Measurements from ENCODE around the gene DIP2B.
"Not testable (repeated sequence)": the region's sequence is repeated elsewhere in the genome, so short reads cannot be mapped to it uniquely, and the experiment has no call there.

The DIP2B gene

DNA sequence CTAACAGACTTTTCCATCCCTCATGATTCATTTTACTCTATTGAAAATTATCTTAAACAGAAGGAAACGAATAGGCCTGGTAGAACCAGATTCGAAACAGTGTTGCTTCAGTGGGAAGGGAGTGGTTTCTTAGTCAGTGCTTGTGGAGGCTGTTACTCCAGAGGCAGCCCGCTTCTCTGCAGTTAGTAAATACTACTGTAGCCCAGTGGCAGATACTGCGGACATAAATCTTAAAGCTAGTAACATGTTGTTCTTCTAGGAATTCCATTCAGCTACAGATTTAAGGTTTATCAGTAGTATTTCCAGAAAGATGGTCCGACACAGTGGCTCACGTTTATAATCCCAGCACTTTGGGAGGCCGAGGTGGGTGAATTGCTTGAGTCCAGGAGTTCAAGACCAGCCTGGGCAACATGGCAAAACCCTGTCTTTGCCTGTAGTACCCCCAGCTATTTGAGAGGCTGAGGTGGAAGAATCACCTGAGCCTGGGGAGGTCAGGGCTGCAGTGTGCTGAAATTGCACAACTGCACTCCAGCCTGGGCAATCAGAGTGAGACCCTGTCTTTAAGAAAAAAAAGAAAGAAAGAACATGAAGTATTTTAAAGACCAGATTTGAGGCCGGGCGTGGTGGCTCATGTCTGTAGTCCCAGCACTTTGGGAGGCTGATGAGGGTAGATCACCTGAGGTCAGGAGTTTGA is 45.9 kb downstream of the DIP2B start:
- no peak for DNase-seq (ENCODE audit: low read depth)

DNA sequence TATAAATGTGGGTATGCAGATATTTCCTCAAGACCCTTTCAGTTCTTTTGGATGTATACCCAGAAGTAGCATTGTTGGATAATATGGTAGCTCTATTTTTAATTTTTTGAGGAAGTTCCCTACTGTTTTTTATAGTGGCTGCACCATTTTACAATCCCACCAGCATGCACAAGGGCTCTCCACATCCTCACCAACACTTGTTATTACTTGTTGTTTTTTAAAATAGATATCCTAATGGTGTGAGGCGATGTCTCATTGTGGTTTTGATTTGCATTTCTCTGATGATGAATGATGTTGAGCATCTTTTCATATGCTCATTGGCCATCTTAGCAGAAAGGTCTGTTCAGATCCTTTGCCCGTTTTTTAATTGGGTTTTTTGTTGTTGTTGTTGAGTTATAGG is 47.1 kb downstream of the DIP2B start:
- DNase-seq (ENCODE audit: low read depth), result no peak

DNA sequence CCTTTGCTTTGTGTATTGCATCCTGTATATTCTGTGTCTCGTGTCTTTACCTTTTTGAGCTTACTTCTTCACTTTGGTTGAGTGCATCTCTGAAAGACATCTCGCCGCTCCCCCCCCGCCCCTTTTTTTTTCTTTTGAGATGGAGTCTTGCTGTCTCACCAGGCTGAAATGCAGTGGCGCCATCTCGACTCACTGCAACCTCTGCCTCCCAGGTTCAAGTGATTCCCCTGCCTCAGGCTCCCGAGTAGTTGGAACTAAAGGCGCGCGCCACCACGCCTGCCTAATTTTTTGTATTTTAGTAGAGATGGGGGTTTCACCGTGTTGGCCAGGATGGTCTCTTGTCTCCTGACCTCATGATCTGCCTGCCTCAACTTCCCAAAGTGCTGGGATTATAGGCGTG is 49.9 kb downstream of the DIP2B start:
- no peak for DNase-seq (ENCODE audit: low read depth)

DNA sequence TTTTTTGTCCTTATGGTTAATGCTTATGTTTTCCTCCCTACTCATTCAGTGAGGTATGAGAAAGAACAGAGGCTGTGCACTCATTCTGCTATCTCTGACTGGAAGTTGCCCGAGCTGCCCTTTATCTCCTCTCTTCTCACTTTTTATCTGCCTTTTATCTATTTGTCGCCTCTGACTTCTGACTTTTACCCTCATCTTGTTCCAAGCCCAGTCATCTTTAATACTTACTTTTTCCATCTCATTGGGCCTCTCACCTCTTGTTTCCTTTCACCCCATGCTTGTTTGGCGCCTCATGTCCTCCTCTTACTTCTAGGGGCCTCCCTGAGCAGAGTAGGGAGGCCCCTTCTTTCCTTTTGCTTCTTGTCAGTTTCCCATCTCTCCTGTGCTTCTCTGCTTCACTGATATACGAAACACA is 50.7 kb downstream of the DIP2B start:
- DNase-seq (ENCODE audit: low read depth), result no peak

DNA sequence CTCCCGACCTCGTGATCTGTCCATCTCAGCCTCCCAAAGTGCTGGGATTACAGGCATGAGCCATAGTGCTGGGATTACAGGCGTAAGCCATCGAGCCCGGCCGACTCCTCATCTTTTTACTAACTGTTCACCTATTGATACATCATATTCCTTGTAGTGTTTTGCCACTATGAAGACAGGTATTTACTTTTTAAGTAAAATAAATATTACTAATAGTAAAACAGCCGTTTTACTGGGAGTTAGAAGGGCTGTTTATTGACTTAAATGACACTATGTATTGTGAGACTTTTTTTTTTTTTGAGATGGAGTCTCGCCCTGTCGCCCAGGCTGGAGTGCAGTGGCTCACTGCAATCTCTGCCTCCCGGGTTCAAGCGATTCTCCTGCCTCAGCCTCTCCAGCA is 51.5 kb downstream of the DIP2B start:
- no peak for DNase-seq (ENCODE audit: low read depth)

DNA sequence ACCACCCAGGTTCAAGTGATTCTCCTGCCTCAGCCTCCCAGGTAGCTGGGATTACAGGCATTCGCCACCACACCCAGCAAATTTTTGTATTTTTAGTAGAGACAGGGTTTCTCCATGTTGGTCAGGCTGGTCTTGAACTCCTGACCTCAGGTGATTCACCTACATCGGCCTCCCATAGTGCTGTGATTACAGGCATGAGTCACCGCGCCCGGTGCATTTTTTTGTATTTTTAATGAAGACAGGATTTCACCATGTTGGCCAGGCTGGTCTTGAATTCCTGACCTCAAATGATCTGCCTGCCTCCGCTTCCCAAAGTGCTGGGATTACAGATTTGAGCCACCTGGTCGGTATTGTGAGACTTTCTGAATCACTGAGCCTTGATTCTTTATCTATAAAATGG is 52.0 kb downstream of the DIP2B start:
- DNase-seq (ENCODE audit: low read depth), result not testable (repeated sequence)

DNA sequence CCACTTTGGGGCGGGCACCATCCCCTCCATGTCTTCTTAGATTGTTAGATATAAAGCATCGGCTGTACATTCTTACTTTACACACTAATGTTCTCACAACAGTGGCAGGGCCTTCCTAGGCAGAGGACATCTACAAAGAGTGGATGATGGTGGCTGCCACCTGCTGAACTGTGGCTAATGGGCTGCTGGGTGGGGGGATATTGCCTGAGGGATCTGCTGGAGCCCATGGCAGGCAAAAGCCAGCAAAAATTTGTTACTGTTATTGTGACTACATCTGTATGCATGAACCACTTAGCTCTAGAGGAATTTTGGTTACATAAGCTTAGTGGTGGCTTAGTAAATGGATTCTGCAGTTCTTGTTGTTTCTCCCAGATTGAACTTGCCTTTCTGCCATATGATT is 52.6 kb downstream of the DIP2B start:
- no peak for DNase-seq (ENCODE audit: low read depth)

DNA sequence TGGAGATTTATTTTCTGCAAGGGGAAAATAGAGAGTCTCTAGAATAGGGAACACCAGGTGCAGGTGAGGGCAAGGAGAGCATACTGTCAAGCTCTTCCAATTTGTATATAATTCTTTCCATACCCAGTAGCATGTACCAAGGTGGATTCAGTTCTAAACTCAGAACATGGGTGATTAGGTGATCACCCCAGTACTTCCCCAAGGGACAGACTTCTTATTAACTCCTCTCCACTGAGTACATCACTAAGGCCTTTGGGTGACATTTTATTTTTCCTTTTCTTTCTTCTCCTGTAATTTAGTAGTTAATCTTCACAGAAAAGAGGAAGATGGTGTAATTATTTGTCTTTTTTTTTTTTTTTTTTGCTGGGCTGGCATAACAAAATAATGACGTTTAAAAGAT is 54.2 kb downstream of the DIP2B start:
- DNase-seq (ENCODE audit: low read depth), result no peak

DNA sequence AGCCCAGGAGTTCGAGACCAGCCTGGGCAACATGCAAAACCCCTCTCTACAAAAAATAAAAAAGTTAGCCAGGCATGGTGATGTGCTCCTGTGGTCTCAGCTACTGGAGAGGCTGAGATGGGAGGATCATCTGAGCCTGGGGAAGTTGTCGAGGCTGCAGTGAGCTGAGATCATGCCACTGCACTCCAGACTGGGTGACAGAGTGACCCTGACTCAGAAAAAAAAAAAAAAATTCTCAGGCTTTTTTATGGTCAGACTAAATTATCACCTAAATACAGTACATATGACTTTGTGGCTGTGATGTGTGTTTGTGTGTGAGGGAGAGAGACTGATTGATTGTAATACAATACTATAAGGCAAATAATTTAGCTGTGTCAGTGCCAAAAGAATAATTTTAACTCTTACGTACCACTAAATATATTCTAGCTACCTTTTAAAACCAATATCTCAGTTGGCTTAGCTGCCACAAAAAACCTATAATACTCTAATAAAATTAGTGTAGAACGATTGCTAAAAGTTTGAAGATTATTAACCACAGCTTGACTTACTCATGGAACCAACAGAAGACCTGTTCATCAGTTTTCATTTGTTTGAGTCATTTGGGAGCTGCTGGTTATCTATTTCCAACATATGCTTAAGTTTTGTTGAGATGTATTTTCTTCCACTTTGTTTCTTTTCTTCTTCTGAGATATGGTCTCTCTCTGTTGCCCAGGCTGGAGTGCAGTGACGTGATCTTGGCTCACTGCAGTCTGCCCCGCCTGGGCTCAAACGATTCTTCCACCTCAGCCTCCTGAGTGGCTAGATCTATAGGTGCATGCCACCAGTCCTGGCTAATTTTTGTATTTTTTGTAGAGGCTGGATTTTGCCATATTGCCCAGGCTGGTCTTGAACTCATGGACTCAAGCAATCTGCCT is 58.0 kb downstream of the DIP2B start:
- no peak for DNase-seq (ENCODE audit: low read depth)

DNA sequence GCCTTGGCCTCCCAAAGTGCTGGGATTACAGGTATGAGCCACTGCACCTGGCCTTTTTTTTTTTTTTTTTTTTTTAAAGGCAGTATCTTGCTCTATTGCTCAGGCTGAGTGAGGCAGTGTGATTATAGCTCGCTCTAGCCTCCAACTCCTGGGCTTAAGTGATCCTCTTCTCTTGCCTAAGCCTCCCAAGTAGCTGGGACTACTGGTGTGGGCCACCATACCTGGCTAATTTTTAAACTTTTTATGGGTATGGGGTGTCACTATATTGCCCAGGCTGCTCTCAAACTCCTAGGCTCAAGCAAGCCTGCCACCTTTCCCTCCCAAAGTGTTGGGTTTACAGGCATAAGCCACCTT is 58.6 kb downstream of the DIP2B start:
- no peak for DNase-seq (ENCODE audit: low read depth)

DNA sequence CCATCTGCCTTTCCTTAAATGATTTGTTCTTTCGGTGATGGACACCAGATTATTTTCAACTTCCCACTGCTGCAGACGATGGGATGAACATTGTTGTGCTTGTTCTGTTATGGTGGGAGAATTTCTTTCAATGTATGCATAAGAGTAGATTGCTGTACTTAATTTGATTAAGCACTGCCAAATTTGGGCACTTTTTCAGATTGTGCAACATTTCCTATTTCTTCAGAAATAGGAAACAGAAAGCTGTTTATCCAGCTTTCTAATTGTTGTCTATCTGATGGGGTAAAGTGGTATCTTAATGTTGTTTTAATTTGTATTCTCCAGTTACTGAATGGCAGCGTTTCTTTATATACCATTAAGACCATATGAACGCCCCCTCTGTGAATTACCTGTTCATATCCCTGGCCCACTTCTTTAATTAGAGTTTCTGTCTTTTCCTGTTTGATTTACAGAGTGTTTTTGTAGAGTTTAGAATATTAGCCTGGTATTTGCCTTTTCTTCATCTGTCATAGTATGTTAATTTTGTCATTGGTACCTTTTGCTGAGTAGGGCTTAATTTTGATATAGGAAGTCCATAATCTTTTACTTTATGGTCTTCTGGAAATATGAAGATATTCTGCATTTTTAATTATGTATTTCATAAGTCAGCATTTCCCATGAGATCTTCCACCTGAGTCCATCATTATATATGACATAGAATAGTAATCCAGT is 59.6 kb downstream of the DIP2B start:
- no peak for DNase-seq (ENCODE audit: low read depth)

DNA sequence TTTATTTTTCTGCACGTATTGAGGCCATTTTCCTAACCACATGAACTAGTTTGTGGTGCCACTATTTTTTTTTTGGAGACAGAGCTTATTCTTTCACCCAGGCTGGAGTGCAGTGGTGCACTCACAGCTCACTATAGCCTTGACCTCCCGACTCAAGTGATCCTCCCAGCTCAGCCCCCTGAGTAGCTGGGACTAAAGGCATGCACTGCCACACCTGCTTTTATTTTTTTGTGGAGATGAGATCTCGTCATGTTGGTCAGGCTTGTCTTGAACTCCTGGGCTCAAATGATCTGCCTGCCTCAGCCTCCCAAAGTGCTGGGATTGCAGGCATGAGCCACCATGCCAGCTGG is 60.1 kb downstream of the DIP2B start:
- no peak for DNase-seq (ENCODE audit: low read depth)

DNA sequence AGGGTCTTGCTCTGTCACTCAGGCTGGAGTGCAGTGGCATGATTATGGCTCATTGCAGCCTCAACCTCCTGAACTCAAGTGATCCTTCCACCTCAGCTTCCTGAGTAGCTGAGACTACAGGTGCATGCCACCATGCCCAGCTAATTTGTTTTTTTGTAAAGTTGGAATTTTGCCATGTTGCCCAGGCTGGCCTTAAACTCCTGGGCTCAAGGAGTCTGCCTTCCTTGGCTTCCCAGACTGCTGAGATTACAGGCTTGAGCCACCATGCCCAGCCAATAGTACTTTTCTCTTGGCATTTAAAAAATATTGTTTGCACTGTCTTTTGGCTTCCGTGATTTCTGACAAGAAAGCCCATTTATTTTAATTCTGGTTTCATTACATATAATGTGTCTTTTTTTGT is 61.3 kb downstream of the DIP2B start:
- DNase-seq (ENCODE audit: low read depth), result no peak

DNA sequence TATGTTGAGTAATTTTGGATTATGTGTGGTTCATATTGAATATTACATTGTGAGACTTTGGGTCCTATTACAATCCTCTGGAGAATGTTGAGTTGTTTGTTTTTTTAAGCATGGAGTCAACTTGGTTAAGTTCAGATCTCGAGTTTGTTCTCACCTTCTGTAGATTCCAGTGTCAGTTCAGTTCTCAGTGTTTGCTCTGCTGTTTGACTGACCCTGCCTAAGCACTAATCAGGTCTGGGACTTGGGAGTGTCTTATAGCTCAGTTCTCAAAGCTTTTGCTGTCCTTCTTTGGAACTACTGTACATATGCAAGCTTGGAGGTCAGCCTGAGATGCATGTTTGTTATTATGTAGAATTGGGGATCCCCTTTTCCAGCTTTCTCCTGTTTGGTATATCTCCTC is 63.1 kb downstream of the DIP2B start:
- no peak for DNase-seq (ENCODE audit: low read depth)

DNA sequence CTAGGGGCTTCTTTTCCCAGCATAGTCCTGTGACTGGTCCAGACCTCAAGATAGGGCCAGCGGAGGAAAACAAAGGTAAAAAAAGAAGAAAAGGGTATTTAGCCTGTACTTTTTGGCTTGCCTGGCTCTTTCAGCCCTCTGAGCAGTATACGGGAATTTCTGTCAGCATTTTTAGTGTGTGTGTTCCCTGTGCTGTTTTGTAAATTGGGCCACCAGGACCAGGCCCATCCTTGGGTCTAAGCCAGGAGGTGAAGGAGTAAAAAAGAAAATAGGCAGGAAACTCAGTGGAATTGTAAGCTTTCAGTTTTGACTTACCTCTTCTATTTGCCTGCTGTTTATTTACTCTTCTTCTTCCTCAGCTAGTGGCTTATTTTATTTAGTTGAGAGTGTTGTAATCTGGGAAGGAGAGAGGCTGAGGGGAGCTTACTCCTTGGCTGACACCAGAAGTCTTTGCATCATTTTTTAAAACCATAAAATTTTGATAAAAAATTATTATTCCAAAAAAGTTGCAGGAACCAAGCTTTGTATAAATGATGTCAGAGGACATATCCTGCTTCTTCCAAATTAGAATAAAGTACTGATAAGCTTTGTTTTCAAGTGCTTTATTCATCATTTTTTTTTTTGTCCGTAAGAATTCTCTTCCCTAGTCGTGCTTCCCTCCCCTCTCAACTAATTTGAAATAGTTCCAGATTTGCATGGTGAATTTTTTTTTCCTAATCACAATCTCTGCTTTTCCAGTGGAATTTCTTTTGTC is 63.7 kb downstream of the DIP2B start:
- no peak for DNase-seq (ENCODE audit: low read depth)

DNA sequence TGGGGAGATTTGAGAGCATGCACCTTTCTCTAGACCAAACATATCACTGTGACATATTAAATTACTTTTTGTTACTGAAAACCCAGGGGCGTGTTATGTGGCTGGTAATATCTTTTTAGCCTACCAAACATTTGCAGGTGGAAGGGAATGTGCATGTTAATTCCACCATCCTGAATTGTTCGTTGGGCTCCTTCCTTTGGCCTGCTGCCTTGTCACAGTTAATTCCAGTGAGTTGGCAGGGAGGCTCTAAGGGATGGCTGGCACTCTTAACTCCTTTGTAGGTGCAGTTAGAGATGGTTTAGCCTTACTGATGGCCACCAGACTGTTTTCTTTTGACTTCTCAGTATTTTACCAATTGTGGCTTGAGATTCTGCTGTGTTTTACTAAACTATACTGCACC is 64.5 kb downstream of the DIP2B start:
- DNase-seq (ENCODE audit: low read depth), result no peak

DNA sequence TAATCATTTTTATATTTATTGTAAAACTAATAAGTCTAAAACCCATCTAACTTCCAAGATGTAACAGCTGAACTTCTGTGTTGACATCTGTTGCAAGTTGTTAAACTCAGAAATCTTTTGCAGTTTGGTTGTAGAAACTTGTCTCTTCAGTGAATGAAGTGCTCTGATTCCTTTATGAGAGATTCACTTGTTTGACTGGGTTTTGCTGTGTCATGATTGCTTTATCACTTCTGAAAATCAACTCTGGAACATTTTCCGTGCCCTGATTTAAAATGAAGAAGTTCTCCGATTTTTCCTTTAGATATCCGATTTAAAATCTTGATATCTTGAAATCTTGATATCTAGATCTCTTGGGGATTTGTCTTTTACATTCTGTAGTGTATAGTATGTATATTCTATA is 65.1 kb downstream of the DIP2B start:
- no peak for DNase-seq (ENCODE audit: low read depth)

DNA sequence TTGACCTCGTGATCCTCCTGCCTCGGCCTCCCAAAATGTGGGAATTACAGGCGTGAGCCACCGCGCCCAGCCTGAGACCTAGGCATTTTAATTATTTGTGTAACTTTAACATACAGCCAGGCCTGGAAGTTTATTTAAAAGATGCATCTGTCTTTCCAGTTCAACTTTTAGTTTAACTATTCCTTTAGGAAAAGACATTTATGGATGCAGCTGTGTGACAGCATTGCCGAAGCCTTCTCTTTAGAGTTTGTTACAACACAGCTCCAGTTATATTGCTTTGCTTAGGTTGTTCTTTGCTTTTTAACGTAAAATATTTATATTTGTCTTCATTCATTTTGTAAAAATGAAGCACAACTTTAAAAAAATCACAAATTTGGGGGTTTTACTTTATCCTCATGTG is 67.0 kb downstream of the DIP2B start:
- DNase-seq (ENCODE audit: low read depth), result no peak

DNA sequence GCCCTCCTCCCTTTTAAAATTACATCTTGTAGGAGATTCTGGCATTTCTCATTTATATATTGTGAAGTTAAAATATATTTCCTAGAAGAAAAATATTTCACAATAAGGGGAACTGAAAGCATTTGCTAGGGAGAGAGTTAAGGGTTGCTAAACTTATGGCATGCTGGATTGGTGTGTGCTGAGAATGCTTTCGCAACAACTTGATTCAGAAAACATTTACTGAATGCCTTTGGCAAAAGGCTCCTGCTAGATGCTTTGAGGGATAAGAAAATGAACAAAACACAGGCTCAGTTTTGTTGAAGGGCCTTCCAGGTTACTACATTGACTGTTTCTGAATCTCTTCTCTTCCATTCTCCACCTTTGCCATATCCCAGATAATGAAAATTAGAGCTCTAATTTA is 67.5 kb downstream of the DIP2B start:
- DNase-seq (ENCODE audit: low read depth), result no peak

DNA sequence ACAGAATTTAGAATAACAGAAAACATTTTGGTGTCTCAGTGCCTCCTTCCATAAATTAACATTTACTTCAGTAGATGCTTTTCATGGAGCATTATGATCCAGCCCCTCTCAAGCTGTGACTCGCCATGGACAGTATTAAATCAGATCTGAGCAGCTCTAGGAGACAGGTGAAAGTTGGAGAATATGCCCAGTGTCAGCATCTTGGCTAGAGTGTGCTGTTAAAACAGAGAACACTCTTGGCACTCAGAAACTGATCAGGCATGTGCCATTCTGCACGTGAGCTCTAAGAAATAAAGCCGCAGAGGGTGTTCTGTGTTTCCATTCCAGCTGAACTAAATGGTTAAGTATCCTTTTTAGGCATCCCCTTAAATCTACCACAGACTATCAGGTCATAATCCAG is 68.0 kb downstream of the DIP2B start:
- DNase-seq (ENCODE audit: low read depth), result no peak

DNA sequence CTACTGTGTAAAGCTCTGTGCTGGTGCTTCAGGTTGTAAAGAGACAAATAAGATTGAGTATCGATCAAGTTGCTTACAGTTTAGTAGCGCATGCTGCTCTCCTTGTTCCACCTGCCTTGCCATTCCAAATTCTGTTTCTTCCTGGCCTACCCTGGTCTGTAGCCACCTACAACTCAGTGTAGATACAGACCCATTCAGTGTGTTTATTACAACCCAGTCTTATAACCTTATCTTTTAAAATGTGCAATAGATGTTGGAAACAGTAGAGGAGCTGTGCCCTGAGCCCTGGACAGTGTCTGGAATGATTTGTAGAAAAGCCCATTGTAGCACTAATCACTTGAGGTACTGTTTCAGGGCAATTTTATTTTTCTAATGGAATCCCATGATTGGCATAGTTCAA is 68.5 kb downstream of the DIP2B start:
- DNase-seq (ENCODE audit: low read depth), result no peak

DNA sequence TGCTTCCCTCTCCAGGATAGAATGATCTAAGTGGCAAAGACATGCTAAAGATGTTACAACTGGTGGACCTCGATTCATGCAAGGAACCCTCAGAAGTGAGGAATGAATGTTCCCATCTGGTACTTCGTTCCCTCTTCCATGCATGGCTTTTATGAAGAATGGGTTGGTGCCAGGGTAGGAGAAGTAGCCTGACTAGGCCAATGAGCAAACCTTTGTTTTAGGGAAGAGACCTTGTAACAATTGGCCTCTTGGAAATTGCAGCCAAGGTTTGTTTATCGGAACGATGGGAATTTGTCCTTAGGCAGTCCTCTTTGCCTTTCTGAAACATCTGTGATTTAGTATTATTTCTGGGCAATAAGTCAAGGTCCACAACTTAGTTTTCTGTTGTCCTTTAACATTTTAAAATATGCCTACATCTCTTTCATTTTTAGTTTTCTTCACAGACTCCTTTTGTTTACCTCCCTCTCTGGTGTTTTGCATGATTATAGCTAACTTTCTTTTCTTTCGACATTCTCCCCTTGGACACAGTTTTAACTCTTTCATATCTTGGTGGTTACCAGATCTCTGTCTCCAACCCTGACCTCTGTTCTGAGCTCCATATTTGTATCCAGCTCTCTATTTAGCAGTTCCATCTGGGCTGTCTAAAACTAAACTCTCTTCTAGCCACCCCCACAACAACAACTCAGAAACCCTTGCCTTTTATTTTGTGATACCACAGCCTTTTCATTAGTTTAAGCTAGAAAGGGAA is 70.0 kb downstream of the DIP2B start:
- no peak for DNase-seq (ENCODE audit: low read depth)
